Inflammatory macrophage treated with lipopolysaccharide for 4 hours (primary cell): Measurements from ENCODE around the gene HBQ1.
"Not testable (repeated sequence)": the region's sequence is repeated elsewhere in the genome, so short reads cannot be mapped to it uniquely, and the experiment has no call there.

Experiments
- DNase-seq: peaks from one replicate; pipeline ENCODE4 v3.0.0-alpha.2; 2020

HBQ1 gene

GRCh38 chr16:180101-180675, at the start of gene HBQ1:
TSS of gene HBQ1 (plus strand) at chr16:180459. CDS start at chr16:180487, 28 bp downstream.
- DNase-seq = peak; percentile 4

GRCh38 chr16:130533-131173, 49.6 kb upstream of the HBQ1 start:
- DNase-seq = no peak

GRCh38 chr16:132120-132519, 48.1 kb upstream of the HBQ1 start:
- no peak for DNase-seq

GRCh38 chr16:133716-134115, 46.5 kb upstream of the HBQ1 start:
- no peak for DNase-seq

GRCh38 chr16:138049-138417, 42.2 kb upstream of the HBQ1 start:
- DNase-seq = no peak

GRCh38 chr16:140175-140857, 39.9 kb upstream of the HBQ1 start:
- DNase-seq = no peak

GRCh38 chr16:142405-142967, 37.8 kb upstream of the HBQ1 start:
- no peak for DNase-seq

- DNase-seq = no peak
Measured at GRCh38 chr16:143047-143446, 37.2 kb upstream of the HBQ1 start.

GRCh38 chr16:143456-143855, 36.8 kb upstream of the HBQ1 start:
- no peak for DNase-seq

- no peak for DNase-seq
Measured at GRCh38 chr16:144797-145252, 35.4 kb upstream of the HBQ1 start.

GRCh38 chr16:146646-147045, 33.6 kb upstream of the HBQ1 start:
- DNase-seq = no peak

- DNase-seq = no peak
Measured at GRCh38 chr16:149024-149660, 31.1 kb upstream of the HBQ1 start.

GRCh38 chr16:152141-153128, 27.8 kb upstream of the HBQ1 start, which contains the start of gene HBZ:
TSS of gene HBZ (plus strand) at chr16:152644. CDS start at chr16:152910, 266 bp downstream.
- DNase-seq = no peak

GRCh38 chr16:153129-153521, 27.1 kb upstream of the HBQ1 start:
- DNase-seq = not testable (repeated sequence)

- not testable (repeated sequence) for DNase-seq
Measured at GRCh38 chr16:153550-154216, 26.6 kb upstream of the HBQ1 start.

GRCh38 chr16:154217-155030, 25.8 kb upstream of the HBQ1 start:
- DNase-seq = no peak

- no peak for DNase-seq
Measured at GRCh38 chr16:155031-155398, 25.2 kb upstream of the HBQ1 start.

- no peak for DNase-seq
Measured at GRCh38 chr16:159136-159849, 21.0 kb upstream of the HBQ1 start.

GRCh38 chr16:160242-160641, 20.0 kb upstream of the HBQ1 start:
- not testable (repeated sequence) for DNase-seq

- DNase-seq = no peak
Measured at GRCh38 chr16:160691-161190, 19.5 kb upstream of the HBQ1 start.
